H7 (cell line): ENCODE measurements around the gene GRIN3B. TPM values are rescaled to one million over a fixed set of nuclear protein-coding genes. Genes with fewer than 3 reads are reported as not detected.

Experiments used
- DNase-seq: peaks from one replicate; pipeline ENCODE4 v3.0.0; 2012
- H3K27me3 ChIP-seq: 2 replicates; pipeline ENCODE4 v1.6.0; 2011; ENCODE audit warnings: mild to moderate bottlenecking, low read length; ENCODE audit not compliant: control insufficient read depth, insufficient read depth
- H3K36me3 ChIP-seq: replicated peaks from 2 replicates; pipeline ENCODE4 v1.5.1; 2011; ENCODE audit warnings: low read length; ENCODE audit not compliant: control insufficient read depth, insufficient read depth
- H3K4me3 ChIP-seq: 2 replicates; pipeline ENCODE4 v1.5.1; 2011; ENCODE audit warnings: low read depth, mild to moderate bottlenecking, control low read depth, low read length, moderate library complexity; ENCODE audit not compliant: insufficient read depth
- total RNA-seq: library from RNA; depleted of rRNA; stranded (reverse); fragments of >200 nt; shearing (Covaris generic); gene quantifications from 2 replicates; pipeline ENCODE4 v1.2.3, GENCODE V29; 2014

Gene GRIN3B
- total RNA-seq, 1 experiment from 2014 or later = 0.03 TPM

DNA sequence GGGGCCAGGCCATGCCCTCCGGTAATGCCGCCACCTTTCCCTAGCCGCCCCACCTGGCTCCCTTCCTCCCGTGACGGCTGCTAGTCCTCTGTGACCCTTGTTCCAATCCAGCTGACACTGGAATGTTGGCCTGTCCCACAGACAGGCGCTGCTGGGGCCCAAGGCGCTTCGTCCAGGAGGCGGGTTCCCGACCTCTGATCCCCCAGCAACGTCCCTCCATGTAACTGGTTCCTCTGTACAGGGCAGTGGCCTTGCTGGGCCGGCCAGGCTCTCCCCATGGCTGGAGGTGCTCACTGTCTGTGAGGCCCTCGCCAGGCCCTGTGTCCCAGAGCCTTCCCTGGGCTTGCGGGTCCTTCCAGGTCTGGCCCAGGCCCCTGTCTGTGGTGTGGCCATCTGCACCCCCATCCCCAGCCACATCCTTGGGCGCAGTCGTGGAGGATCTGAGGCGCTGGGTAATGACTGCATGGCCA, 6.8 kb upstream of the GRIN3B start:
- H3K27me3 ChIP-seq = peaks cover 13% of the 10 kb centered on the region; the same call in 1 of the 2 replicates
- no peak overlapping the region for H3K4me3 ChIP-seq
- no peak for DNase-seq
- peaks cover 3% of the 10 kb centered on the region; the same call in 1 of the 2 replicates for H3K36me3 ChIP-seq

- Histone ChIP-seq H3K4me3 (no peak overlapping the region), H3K36me3 (peaks cover 3% of the 10 kb centered on the region; the same call in 1 of the 2 replicates), H3K27me3 (peaks cover 15% of the 10 kb centered on the region; the same call in 1 of the 2 replicates)
- peak; percentile 86 for DNase-seq
Observed at GRCh38 chr19:993831-994393, 6.3 kb upstream of the GRIN3B start.

- Histone ChIP-seq H3K27me3 (peaks cover 20% of the 10 kb centered on the region), H3K36me3 (peaks cover 3% of the 10 kb centered on the region; the same call in 1 of the 2 replicates), H3K4me3 (no peak overlapping the region)
- DNase-seq = no peak
Observed at GRCh38 chr19:994516-994915, 5.7 kb upstream of the GRIN3B start.

GRCh38 chr19:995051-995827, 5.0 kb upstream of the GRIN3B start:
- Histone ChIP-seq H3K4me3 (no peak overlapping the region), H3K36me3 (peaks cover 1% of the 10 kb centered on the region; the same call in 1 of the 2 replicates), H3K27me3 (peaks cover 22% of the 10 kb centered on the region)
- no peak for DNase-seq

DNA sequence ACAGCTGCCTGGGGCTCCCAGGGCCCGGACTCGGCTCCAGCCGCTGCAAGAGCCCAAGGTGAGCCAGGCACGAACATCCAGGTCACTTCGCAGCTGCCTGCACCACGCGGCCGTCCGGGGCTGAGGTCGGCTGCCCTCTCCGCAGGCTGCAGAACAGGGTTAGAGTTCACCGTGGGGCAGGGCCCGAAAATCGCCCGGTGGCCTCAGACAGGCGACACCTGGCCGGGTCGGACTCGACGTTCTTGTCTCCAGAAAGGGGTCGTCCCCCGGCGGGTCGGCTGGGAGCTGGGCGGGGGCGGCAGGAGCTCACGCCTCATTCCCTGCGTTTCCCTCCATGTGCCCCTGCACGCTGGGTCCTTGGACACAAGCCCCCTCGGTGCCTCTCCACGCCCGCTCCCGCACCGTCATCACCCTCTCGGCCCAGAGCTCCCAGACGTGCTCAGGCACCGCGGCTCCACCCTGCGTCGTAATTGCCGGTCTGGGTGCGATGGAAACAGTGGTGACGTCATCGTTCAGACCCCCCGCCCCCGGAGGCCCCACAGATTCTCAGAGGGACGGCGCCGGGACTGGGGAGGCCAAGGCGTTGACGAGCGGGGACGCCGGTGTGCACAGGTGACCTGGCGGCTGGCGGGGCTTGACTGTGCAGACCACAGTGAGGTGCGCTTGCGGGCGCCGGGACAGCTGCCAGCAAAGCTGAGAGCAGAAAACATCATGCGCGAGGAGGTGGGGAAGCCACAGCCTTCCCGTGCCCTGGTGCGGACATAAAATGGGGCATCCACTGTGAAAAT, 4.0 kb upstream of the GRIN3B start:
- H3K4me3 ChIP-seq = peak overlapping the region; percentile 18
- H3K27me3 ChIP-seq = peaks cover 30% of the 10 kb centered on the region
- peak; percentile 90 for DNase-seq
- H3K36me3 ChIP-seq = no peaks in the 10 kb centered on the region

DNA sequence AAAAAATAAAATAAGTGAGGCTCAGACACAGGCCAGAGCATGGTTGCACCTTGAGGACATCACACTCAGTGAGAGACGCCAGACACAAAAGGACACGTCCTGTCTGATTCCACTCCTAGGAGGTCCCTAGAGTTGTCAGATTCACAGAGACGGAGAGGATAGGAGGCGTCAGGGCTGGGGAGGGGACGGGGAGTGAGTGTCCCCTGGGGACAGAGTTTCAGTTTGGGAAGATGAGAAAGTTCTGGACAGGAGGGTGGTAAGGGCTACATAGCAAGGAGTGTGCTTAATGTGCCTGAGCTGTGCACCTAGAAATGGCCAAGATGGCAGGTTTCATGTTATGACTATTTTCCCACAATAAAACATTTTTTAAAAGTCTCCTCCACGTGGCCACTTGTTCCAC, 2.2 kb upstream of the GRIN3B start:
- Histone ChIP-seq H3K36me3 (no peaks in the 10 kb centered on the region), H3K27me3 (peaks cover 33% of the 10 kb centered on the region), H3K4me3 (no peak overlapping the region)
- no peak for DNase-seq

DNA sequence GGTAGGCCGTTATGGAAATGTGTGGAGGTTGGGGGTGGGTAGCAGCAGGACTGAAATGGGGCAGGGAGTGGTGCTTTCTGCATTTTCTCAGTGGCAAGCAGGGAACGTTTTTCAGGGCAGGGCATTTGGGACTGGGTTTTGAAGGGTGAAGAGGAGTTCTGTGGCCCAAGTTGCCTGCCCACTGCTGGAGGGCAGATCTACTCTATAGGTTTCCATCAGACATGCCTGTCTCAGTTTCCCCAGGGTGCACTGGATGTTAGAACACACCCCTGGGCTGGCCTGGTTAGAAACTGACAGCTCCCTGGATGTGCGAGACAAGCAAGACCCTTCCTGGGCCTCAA, 870 bp upstream of the GRIN3B start:
- no peak for DNase-seq
- Histone ChIP-seq H3K36me3 (no peaks in the 10 kb centered on the region), H3K4me3 (no peak overlapping the region), H3K27me3 (peaks cover 33% of the 10 kb centered on the region)

GRCh38 chr19:1000591-1001537, 645 bp downstream of the GRIN3B start:
- DNase-seq = peak; percentile 94
- Histone ChIP-seq H3K36me3 (no peaks in the 10 kb centered on the region), H3K27me3 (peaks cover 33% of the 10 kb centered on the region), H3K4me3 (peak overlapping the region; percentile 25)

DNA sequence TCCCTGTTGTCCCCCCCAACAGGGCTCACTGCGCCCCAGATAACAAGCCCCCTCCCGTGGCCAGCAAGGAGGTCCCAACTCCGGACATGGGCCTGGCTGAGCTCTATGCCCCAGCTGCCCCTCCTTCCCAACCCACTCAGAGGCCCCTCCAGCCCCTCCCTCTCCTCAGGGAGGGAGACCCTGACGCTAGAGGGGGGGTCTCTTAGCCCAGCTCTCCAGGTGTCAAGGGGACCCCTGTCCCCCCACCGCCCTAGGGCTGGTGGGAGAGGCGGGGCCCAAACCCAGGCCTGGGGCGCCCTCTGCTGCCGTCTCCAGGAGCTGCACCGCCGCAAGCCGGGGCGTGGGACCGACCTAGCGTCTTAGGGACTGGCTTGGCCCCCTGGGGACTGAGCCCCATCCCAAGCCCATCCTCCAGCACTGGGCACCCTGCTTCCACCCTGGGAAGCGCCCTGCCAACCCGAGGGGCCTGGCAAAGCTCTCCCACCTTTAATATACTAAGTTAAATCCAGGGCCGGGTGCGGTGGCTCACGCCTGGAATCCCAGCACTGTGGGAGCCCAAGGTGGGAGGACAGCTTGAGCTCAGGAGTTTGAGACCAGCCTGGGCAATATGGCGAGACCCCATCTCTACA, 1.4 kb downstream of the GRIN3B start:
- peak; percentile 98 for DNase-seq
- H3K36me3 ChIP-seq = no peaks in the 10 kb centered on the region
- H3K27me3 ChIP-seq = peaks cover 25% of the 10 kb centered on the region
- H3K4me3 ChIP-seq = no peak overlapping the region; the same call in 1 of the 2 replicates

- no peak for DNase-seq
- Histone ChIP-seq H3K4me3 (no peak overlapping the region), H3K36me3 (no peaks in the 10 kb centered on the region), H3K27me3 (peaks cover 25% of the 10 kb centered on the region)
Observed at GRCh38 chr19:1002600-1002999, 2.4 kb downstream of the GRIN3B start.

- no peak for DNase-seq
- Histone ChIP-seq H3K4me3 (no peak overlapping the region), H3K36me3 (no peaks in the 10 kb centered on the region), H3K27me3 (peaks cover 21% of the 10 kb centered on the region)
Observed at GRCh38 chr19:1003283-1003682, 3.1 kb downstream of the GRIN3B start.

DNA sequence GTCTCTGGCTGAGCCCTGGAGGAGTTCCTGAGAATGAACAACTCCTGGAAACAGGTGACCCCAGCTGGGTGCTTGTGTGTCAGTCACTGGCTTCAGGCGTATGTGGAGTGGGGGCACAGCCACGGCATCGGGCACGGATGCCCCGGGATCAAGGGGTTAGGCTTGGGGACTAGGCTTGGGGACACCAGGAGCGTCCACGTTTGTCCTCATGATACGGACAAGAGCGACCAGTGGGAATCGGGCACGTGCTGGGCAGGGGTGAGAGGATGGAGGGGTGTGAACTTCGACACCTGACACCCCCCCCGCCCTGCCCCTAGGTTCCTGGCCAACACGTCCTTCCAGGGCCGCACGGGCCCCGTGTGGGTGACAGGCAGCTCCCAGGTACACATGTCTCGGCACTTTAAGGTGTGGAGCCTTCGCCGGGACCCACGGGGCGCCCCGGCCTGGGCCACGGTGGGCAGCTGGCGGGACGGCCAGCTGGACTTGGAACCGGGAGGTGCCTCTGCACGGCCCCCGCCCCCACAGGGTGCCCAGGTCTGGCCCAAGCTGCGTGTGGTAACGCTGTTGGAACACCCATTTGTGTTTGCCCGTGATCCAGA, 4.1 kb downstream of the GRIN3B start:
- no peaks in the 10 kb centered on the region for H3K36me3 ChIP-seq
- no peak overlapping the region for H3K4me3 ChIP-seq
- peaks cover 15% of the 10 kb centered on the region for H3K27me3 ChIP-seq
- peak; percentile 78 for DNase-seq
